ENCODE measurements around the gene ANGPTL4. TPM values are rescaled to one million over a fixed set of nuclear protein-coding genes. Genes with fewer than 3 reads are reported as not detected.

ANGPTL4 gene
- polyA plus RNA-seq, 2 of the 4 experiments (the other 2 are of a cell fraction): 12.3 to 30.8 TPM

GRCh38 chr19:8324186-8325050, 39.5 kb upstream of the ANGPTL4 start:
- peak; percentile 15 to 19; a peak in 2 of 6 replicates for ATAC-seq

GRCh38 chr19:8325454-8325853, 38.5 kb upstream of the ANGPTL4 start:
- POLR2A ChIA-PET: no interaction called here

More at GRCh38 chr19:8324186-8325050, 39.5 kb upstream of the ANGPTL4 start:
- TF ChIP-seq POLR2A (IDR thresholded peaks at IDR 0.05; ENCODE audit: low read length) (peak; percentile 5; the same call in 1 of the 2 replicates), JUN (IDR thresholded peaks at IDR 0.05) (0 out of 5 replicates have a peak, but pooled peaks of 1 of the 2 experiments have one; percentile 32), ESRRA (IDR thresholded peaks at IDR 0.05; ENCODE audit: borderline replicate concordance, low read length) (no peak), POLR2AphosphoS2 (conservative IDR thresholded peaks at IDR 0.05; ENCODE audit: low read length) (peak; percentile 64; the same call in 1 of the 2 replicates), ELK1 (IDR thresholded peaks at IDR 0.05; ENCODE audit: low read depth, low read length) (no peak)
- TF ChIP-seq, protein P1, sequence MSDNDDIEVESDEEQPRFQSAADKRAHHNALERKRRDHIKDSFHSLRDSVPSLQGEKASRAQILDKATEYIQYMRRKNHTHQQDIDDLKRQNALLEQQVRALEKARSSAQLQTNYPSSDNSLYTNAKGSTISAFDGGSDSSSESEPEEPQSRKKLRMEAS (IDR thresholded peaks at IDR 0.05): no peak
- DNase-seq (ENCODE audit: low read depth in 1 of 2, low spot score in 1 of 2) (no peak), FAIRE-seq (no peak)
- Histone ChIP-seq H3K4me3 (no peak overlapping the region), H3K27ac (no peak overlapping the region), H3K4me1 (peaks cover 22% of the 10 kb centered on the region), H3K4me2 (no peak overlapping the region; the same call in 2 of the 3 replicates), H3K9me3 (no peaks in the 10 kb centered on the region)
- WGBS (ENCODE audit: missing lambda C conversion rate): 80% methylated on average over 1 of the region's 17 CpGs
- POLR2A ChIA-PET: interaction anchor here (2.0 kb wide), 1 partner anchor 11 kb away, joined by 17 read pairs; no protein-coding TSS in a partner anchor
- CTCF ChIA-PET: interaction anchor here (1.0 to 2.5 kb wide), 3 partner anchors 10 to 30 kb away, joined by 3 to 14 read pairs (median 5); no protein-coding TSS in a partner anchor

GRCh38 chr19:8329996-8330395, 34.0 kb upstream of the ANGPTL4 start:
- DNase-seq (ENCODE audit: low read depth in 1 of 2, low spot score in 1 of 2): no peak
- H3K9me3 ChIP-seq: no peaks in the 10 kb centered on the region
- 44% methylated on average over 3 of the region's 3 CpGs for WGBS (ENCODE audit: missing lambda C conversion rate)
- no peak for ATAC-seq
- H3K4me3 ChIP-seq: no peak overlapping the region
- H3K27ac ChIP-seq: no peak overlapping the region
- H3K4me2 ChIP-seq: no peak overlapping the region
- H3K4me1 ChIP-seq: peaks cover 7% of the 10 kb centered on the region; the same call in 2 of the 3 replicates
- POLR2A ChIA-PET: no interaction called here
- CTCF ChIA-PET: no interaction called here
- FAIRE-seq: no peak
- no peak for TF ChIP-seq TP53 (CRISPR knock-in tag; IDR thresholded peaks at IDR 0.05)
- no peak for TF ChIP-seq CTCF (IDR thresholded peaks at IDR 0.05)
- TF ChIP-seq CHD4 (IDR thresholded peaks at IDR 0.05; ENCODE audit: borderline replicate concordance): no peak
- TF ChIP-seq, protein P2, sequence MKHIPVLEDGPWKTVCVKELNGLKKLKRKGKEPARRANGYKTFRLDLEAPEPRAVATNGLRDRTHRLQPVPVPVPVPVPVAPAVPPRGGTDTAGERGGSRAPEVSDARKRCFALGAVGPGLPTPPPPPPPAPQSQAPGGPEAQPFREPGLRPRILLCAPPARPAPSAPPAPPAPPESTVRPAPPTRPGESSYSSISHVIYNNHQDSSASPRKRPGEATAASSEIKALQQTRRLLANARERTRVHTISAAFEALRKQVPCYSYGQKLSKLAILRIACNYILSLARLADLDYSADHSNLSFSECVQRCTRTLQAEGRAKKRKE (CRISPR knock-in tag; IDR thresholded peaks at IDR 0.05; ENCODE audit: low read depth): no peak
- TF ChIP-seq POLR2AphosphoS2 (conservative IDR thresholded peaks at IDR 0.05; ENCODE audit: low read length): no peak
- TF ChIP-seq BCL3 (IDR thresholded peaks at IDR 0.05): no peak
- no peak for TF ChIP-seq RNF2 (IDR thresholded peaks at IDR 0.05; ENCODE audit: borderline replicate concordance, low read depth)
- TF ChIP-seq CEBPB (IDR thresholded peaks at IDR 0.05): no peak
- TF ChIP-seq JUNB (IDR thresholded peaks at IDR 0.05): no peak
- no peak for TF ChIP-seq MAFK (IDR thresholded peaks at IDR 0.05; ENCODE audit: partially characterized antibody)
- no peak for TF ChIP-seq HDAC2 (IDR thresholded peaks at IDR 0.05)

More at GRCh38 chr19:8325454-8325853, 38.5 kb upstream of the ANGPTL4 start:
- 74% methylated on average over 3 of the region's 3 CpGs for WGBS (ENCODE audit: missing lambda C conversion rate)
- peaks cover 13% of the 10 kb centered on the region for H3K4me1 ChIP-seq
- DNase-seq (ENCODE audit: low read depth in 1 of 2, low spot score in 1 of 2): no peak
- no peak overlapping the region for H3K4me3 ChIP-seq
- CTCF ChIA-PET: interaction anchor here (0.5 to 2.5 kb wide), 3 partner anchors 10 to 29 kb away, joined by 3 to 14 read pairs (median 9); no protein-coding TSS in a partner anchor
- no peak overlapping the region for H3K27ac ChIP-seq
- no peak for FAIRE-seq
- TF ChIP-seq CTCF (IDR thresholded peaks at IDR 0.05): no peak
- TF ChIP-seq RNF2 (IDR thresholded peaks at IDR 0.05; ENCODE audit: borderline replicate concordance, low read depth): no peak
- no peak for TF ChIP-seq MAFK (IDR thresholded peaks at IDR 0.05; ENCODE audit: partially characterized antibody)
- TF ChIP-seq HEYL (CRISPR knock-in tag; IDR thresholded peaks at IDR 0.05): no peak
- TF ChIP-seq CHD4 (IDR thresholded peaks at IDR 0.05; ENCODE audit: borderline replicate concordance): no peak
- no peak for TF ChIP-seq POLR2AphosphoS2 (conservative IDR thresholded peaks at IDR 0.05; ENCODE audit: low read length)
- TF ChIP-seq EHF (CRISPR knock-in tag; IDR thresholded peaks at IDR 0.05): no peak
- no peaks in the 10 kb centered on the region for H3K9me3 ChIP-seq
- no peak overlapping the region for H3K4me2 ChIP-seq
- no peak for ATAC-seq

Data from A549 (cell line).